ENCODE measurements around the gene TLDC2. TPM values are rescaled to one million over a fixed set of nuclear protein-coding genes. Genes with fewer than 3 reads are reported as not detected.
"Not testable (repeated sequence)": the region's sequence is repeated elsewhere in the genome, so short reads cannot be mapped to it uniquely, and the experiment has no call there.

The TLDC2 gene
- total RNA-seq, 1 donor from 2014 or later: 0.58 TPM

DNA sequence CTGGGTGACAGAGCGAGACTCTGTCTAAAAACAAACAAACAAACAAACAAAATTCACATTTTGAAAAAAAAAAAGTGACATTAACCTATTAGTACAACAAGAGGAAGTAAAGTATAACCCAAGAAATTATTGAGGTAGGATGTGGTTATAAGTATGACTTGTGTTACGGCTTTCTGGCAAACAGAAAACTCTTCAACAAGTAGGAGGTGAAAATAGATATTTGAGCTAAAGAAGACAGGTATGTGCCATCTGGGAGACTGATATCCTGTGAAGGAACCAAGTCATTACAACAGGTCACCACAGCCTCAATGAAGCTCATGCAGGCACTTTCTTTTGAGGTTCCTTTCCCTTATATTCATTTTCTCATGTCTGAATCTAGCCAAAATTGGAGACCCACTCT is 28.8 kb downstream of the TLDC2 start:
- no peak for TF ChIP-seq CTCF (IDR thresholded peaks at IDR 0.05; ENCODE audit: unreplicated experiment)
- H3K4me1 Mint-ChIP-seq: no peaks in the 10 kb centered on the region
- peaks cover 11% of the 10 kb centered on the region for H3K36me3 Mint-ChIP-seq
- H3K9me3 Mint-ChIP-seq: no peaks in the 10 kb centered on the region
- H3K27ac Mint-ChIP-seq: no peak overlapping the region
- DNase-seq (ENCODE audit: low spot score in 2 of 2, unreplicated experiment in 2 of 2): no peak
- H3K27me3 Mint-ChIP-seq (ENCODE audit: low read depth): no peaks in the 10 kb centered on the region
- H3K4me3 Mint-ChIP-seq: no peak overlapping the region

DNA sequence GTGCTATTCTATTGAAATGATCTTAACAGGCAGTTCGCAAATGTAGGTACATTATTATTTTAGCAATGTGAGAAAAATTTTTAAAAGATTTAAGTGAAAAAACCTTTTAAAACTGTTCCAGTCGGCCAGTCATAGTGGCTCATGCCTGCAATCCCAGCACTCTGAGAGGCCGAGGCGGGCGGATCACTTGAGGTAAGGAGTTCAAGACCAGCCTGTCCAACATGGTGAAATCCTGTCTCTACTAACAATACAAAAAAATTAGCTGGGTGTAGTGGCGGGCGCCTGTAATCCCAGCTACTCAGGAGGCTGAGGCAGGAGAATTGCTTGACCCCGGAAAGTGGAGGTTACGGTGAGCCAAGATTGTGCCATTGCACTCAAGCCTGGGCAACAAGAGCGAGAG is 29.6 kb downstream of the TLDC2 start:
- not testable (repeated sequence) for H3K4me3 Mint-ChIP-seq
- peaks cover 11% of the 10 kb centered on the region for H3K36me3 Mint-ChIP-seq

DNA sequence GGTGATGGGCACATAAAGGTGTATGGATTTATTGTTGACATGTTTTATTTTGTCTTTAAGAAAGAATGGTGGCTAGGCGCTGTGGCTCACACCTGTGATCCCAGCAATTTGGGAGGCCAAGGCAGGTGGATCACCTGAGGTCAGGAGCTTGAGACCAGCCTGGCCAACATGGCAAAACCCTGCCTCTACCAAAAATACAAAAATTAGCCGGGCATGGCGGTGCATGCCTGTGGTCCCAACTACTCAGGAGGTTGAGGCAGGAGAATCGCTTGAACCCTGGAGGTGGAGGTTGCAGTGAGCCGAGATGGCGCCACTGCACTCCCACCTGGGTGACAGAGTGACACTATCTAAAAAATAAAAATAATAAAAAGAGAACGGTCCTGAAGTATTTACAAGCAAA is 30.1 kb downstream of the TLDC2 start:
- not testable (repeated sequence) for H3K27ac Mint-ChIP-seq; DNase-seq (ENCODE audit: low spot score in 2 of 2, unreplicated experiment in 2 of 2); H3K4me1 Mint-ChIP-seq; H3K4me3 Mint-ChIP-seq; H3K9me3 Mint-ChIP-seq; H3K27me3 Mint-ChIP-seq (ENCODE audit: low read depth)
- H3K36me3 Mint-ChIP-seq: peaks cover 13% of the 10 kb centered on the region

More for the DNA sequence above, 29.6 kb downstream of the TLDC2 start:
- H3K27me3 Mint-ChIP-seq (ENCODE audit: low read depth); H3K4me1 Mint-ChIP-seq; DNase-seq (ENCODE audit: low spot score in 2 of 2, unreplicated experiment in 2 of 2); H3K27ac Mint-ChIP-seq; H3K9me3 Mint-ChIP-seq: not testable (repeated sequence)

GRCh38 chr20:36908603-36909002 is 32.7 kb downstream of the TLDC2 start:
- no peak overlapping the region for H3K27ac Mint-ChIP-seq

DNA sequence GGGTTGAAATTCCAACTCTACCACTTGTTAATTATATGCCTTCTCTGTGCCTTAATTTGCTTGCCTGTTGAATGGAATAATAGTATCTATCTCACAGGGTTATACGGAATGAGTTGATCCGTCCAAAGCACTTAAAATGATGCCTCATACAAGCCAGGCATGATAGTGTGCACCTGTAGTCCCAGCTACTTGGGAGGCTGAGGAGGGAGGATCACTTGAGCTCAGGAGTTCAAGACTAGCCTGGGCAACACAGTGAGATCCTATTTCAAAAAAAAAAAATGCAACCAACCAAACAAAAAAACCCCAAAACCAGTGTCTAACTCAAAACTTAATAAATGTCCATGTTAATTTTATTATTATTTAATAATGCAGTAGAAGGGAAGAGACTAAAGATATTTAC is 40.3 kb downstream of the TLDC2 start:
- H3K9me3 Mint-ChIP-seq: no peaks in the 10 kb centered on the region
- no peaks in the 10 kb centered on the region for H3K4me1 Mint-ChIP-seq
- no peak overlapping the region for H3K4me3 Mint-ChIP-seq
- no peak for DNase-seq (ENCODE audit: low spot score in 2 of 2, unreplicated experiment in 2 of 2)
- peaks cover 4% of the 10 kb centered on the region for H3K36me3 Mint-ChIP-seq
- TF ChIP-seq CTCF (IDR thresholded peaks at IDR 0.05; ENCODE audit: unreplicated experiment): no peak
- no peak overlapping the region for H3K27ac Mint-ChIP-seq
- no peaks in the 10 kb centered on the region for H3K27me3 Mint-ChIP-seq (ENCODE audit: low read depth)

More at GRCh38 chr20:36908603-36909002, 32.7 kb downstream of the TLDC2 start:
- Mint-ChIP-seq H3K27me3 (ENCODE audit: low read depth) (no peaks in the 10 kb centered on the region), H3K4me1 (no peaks in the 10 kb centered on the region), H3K36me3 (peaks cover 6% of the 10 kb centered on the region), H3K4me3 (no peak overlapping the region), H3K9me3 (no peaks in the 10 kb centered on the region)
- TF ChIP-seq CTCF (IDR thresholded peaks at IDR 0.05; ENCODE audit: unreplicated experiment): no peak
- DNase-seq (ENCODE audit: low spot score in 2 of 2, unreplicated experiment in 2 of 2): no peak

DNA sequence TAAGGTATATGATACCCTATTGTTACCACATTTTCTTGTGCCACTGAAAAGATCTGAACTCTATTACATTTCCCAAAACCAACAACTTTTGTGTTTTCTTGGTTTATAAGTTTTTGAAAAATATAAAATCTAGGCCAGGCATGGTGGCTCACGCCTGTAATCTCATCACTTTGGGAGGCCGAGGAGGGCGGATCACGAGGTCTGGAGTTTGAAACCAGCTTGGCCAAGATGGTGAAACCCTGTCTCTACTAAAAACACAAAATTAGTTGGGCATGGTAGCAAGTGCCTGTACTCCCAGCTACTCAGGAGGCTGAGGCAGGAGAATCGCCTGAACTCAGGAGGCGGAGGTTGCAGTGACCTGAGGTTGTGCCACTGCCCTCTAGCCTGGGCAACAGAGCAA is 41.3 kb downstream of the TLDC2 start:
- TF ChIP-seq CTCF (IDR thresholded peaks at IDR 0.05; ENCODE audit: unreplicated experiment): no peak
- Mint-ChIP-seq H3K4me3 (no peak overlapping the region), H3K36me3 (peaks cover 4% of the 10 kb centered on the region), H3K27ac (no peak overlapping the region), H3K27me3 (ENCODE audit: low read depth) (no peaks in the 10 kb centered on the region), H3K4me1 (no peaks in the 10 kb centered on the region), H3K9me3 (no peaks in the 10 kb centered on the region)
- no peak for DNase-seq (ENCODE audit: low spot score in 2 of 2, unreplicated experiment in 2 of 2)

- no peak for DNase-seq (ENCODE audit: low spot score in 2 of 2, unreplicated experiment in 2 of 2)
- no peak overlapping the region for H3K27ac Mint-ChIP-seq
- H3K36me3 Mint-ChIP-seq: peaks cover 4% of the 10 kb centered on the region
- no peak for TF ChIP-seq CTCF (IDR thresholded peaks at IDR 0.05; ENCODE audit: unreplicated experiment)
- H3K4me1 Mint-ChIP-seq: no peaks in the 10 kb centered on the region
- H3K9me3 Mint-ChIP-seq: no peaks in the 10 kb centered on the region
- H3K4me3 Mint-ChIP-seq: no peak overlapping the region
- no peaks in the 10 kb centered on the region for H3K27me3 Mint-ChIP-seq (ENCODE audit: low read depth)
Measured at GRCh38 chr20:36917943-36918342, 42.0 kb downstream of the TLDC2 start.

Measured in mesothelial cell of epicardium (in vitro differentiated cells).